Peyer's patch (tissue), 4 donors: ENCODE results near the gene PACSIN1. TPM values are rescaled to one million over a fixed set of nuclear protein-coding genes. Genes with fewer than 3 reads are reported as not detected.

Experiments used
- DNase-seq, 3 donors: peaks; one replicate each; pipeline ENCODE4 v3.0.0-alpha.2; 2017 to 2019
- H3K27ac ChIP-seq, 4 donors: fragments of 200-600 bp; sonication (generic); one replicate each; pipeline ENCODE4 v1.5.1; 2016 to 2019
- H3K27me3 ChIP-seq, 2 donors: fragments of 200-600 bp; sonication (generic); one replicate each; pipeline ENCODE4 v1.5.1; 2019
- H3K36me3 ChIP-seq, 3 donors: fragments of 200-600 bp; sonication (generic); one replicate each; pipeline ENCODE4 v1.5.1; 2016 to 2019
- H3K4me1 ChIP-seq, 4 donors: fragments of 200-600 bp; sonication (generic); one replicate each; pipeline ENCODE4 v1.5.1; 2016 to 2019
- H3K4me3 ChIP-seq, 4 donors: fragments of 200-600 bp; sonication (generic); 1 replicate in 3 of 4; 2 replicates in 1 of 4; pipeline ENCODE4 v1.5.1; 2016 to 2019; ENCODE audit warnings: mild to moderate bottlenecking in 1 of 4
- H3K9me3 ChIP-seq, 4 donors: fragments of 200-600 bp; sonication (generic); one replicate each; pipeline ENCODE4 v1.5.1; 2016 to 2019; ENCODE audit warnings: mild to moderate bottlenecking in 1 of 4
- CTCF ChIP-seq, 6 experiments: fragments of 450-650 bp in 4 of 6; fragments of 200-600 bp in 2 of 6; sonication (generic) in 1 of 6; IDR thresholded peaks; one replicate each; pipeline ENCODE4 v1.5.1; 2017 to 2019; ENCODE audit warnings: antibody characterized with exemption in 6 of 6, mild to moderate bottlenecking in 3 of 6, moderate library complexity in 1 of 6
- POLR2A ChIP-seq, 2 donors: fragments of 450-650 bp; IDR thresholded peaks; one replicate each; pipeline ENCODE4 v1.5.1; 2017; ENCODE audit warnings: antibody characterized with exemption in 2 of 2, mild to moderate bottlenecking in 2 of 2, moderate library complexity in 2 of 2
- total RNA-seq, 4 donors: library from RNA; depleted of rRNA; stranded (reverse); fragments of >200 nt; gene quantifications; one replicate each; pipeline ENCODE4 v1.1.0, GENCODE V29; 2016

The PACSIN1 gene
- total RNA-seq, 4 donors from 2014 or later = 0.28 to 9.9 (median 0.40) TPM; not detected in 1

GRCh38 chr6:34468378-34468892 is 2.6 kb downstream of the PACSIN1 start:
- DNase-seq = peak in 2 of 3 donors; percentile 62 to 65
- TF ChIP-seq POLR2A (IDR thresholded peaks at IDR 0.05) (no peak), CTCF (IDR thresholded peaks at IDR 0.05) (no peak)
- Histone ChIP-seq H3K9me3 (no peaks in the 10 kb centered on the region), H3K4me3 (no peak overlapping the region), H3K36me3 (no peaks in the 10 kb centered on the region), H3K4me1 (peaks cover 0 to 13% (median 6%) of the 10 kb centered on the region in 4 donors), H3K27me3 (peaks cover 0 to 16% of the 10 kb centered on the region in 2 donors), H3K27ac (peak overlapping the region in 1 of 4 donors; percentile 72)

GRCh38 chr6:34469499-34469898 is 3.6 kb downstream of the PACSIN1 start:
- no peak for DNase-seq
- TF ChIP-seq POLR2A (IDR thresholded peaks at IDR 0.05) = no peak
- Histone ChIP-seq H3K36me3 (no peaks in the 10 kb centered on the region), H3K9me3 (no peaks in the 10 kb centered on the region), H3K27me3 (peaks cover 0 to 16% of the 10 kb centered on the region in 2 donors), H3K4me3 (no peak overlapping the region), H3K4me1 (peaks cover 0 to 13% (median 6%) of the 10 kb centered on the region in 4 donors), H3K27ac (peak overlapping the region in 1 of 4 donors; percentile 14)

- no peak for TF ChIP-seq CTCF (IDR thresholded peaks at IDR 0.05)
- no peak for TF ChIP-seq POLR2A (IDR thresholded peaks at IDR 0.05)
- Histone ChIP-seq H3K27ac (no peak overlapping the region), H3K27me3 (no peaks in the 10 kb centered on the region)
These were observed 6.5 kb downstream of the PACSIN1 start for GRCh38 chr6:34472425-34472824.

GRCh38 chr6:34473967-34474366 is 8.1 kb downstream of the PACSIN1 start:
- no peak for TF ChIP-seq POLR2A (IDR thresholded peaks at IDR 0.05)
- no peak for TF ChIP-seq CTCF (IDR thresholded peaks at IDR 0.05)
- H3K36me3 ChIP-seq = no peaks in the 10 kb centered on the region
- no peak overlapping the region for H3K4me3 ChIP-seq
- no peak for DNase-seq
- no peak overlapping the region for H3K27ac ChIP-seq
- H3K9me3 ChIP-seq = no peaks in the 10 kb centered on the region
- no peaks in the 10 kb centered on the region for H3K27me3 ChIP-seq
- no peaks in the 10 kb centered on the region for H3K4me1 ChIP-seq

More at GRCh38 chr6:34472425-34472824, 6.5 kb downstream of the PACSIN1 start:
- H3K4me1 ChIP-seq = no peaks in the 10 kb centered on the region
- H3K36me3 ChIP-seq = no peaks in the 10 kb centered on the region
- no peak for DNase-seq
- no peaks in the 10 kb centered on the region for H3K9me3 ChIP-seq
- H3K4me3 ChIP-seq = no peak overlapping the region

GRCh38 chr6:34474754-34475153 is 8.9 kb downstream of the PACSIN1 start:
- Histone ChIP-seq H3K27me3 (no peaks in the 10 kb centered on the region), H3K27ac (no peak overlapping the region), H3K4me3 (no peak overlapping the region), H3K4me1 (no peaks in the 10 kb centered on the region), H3K36me3 (no peaks in the 10 kb centered on the region), H3K9me3 (no peaks in the 10 kb centered on the region)
- TF ChIP-seq POLR2A (IDR thresholded peaks at IDR 0.05) (no peak), CTCF (IDR thresholded peaks at IDR 0.05) (no peak)
- DNase-seq = no peak

GRCh38 chr6:34475238-34475682 is 9.4 kb downstream of the PACSIN1 start:
- no peak overlapping the region for H3K27ac ChIP-seq
- TF ChIP-seq POLR2A (IDR thresholded peaks at IDR 0.05) = no peak
- TF ChIP-seq CTCF (IDR thresholded peaks at IDR 0.05) = no peak
- DNase-seq = no peak

More at GRCh38 chr6:34475238-34475682, 9.4 kb downstream of the PACSIN1 start:
- Histone ChIP-seq H3K27me3 (no peaks in the 10 kb centered on the region), H3K9me3 (no peaks in the 10 kb centered on the region), H3K4me1 (no peaks in the 10 kb centered on the region), H3K4me3 (no peak overlapping the region), H3K36me3 (no peaks in the 10 kb centered on the region)
